Smooth muscle cell (in vitro differentiated cells): ENCODE results near the gene BST1. TPM values are rescaled to one million over a fixed set of nuclear protein-coding genes. Genes with fewer than 3 reads are reported as not detected.

Source experiments
- DNase-seq: peaks from one replicate; lab custom pipeline; 2025; ENCODE audit not compliant: unreplicated experiment; lab: John Stamatoyannopoulos, UW
- H2AFZ ChIP-seq: fragments of 200-600 bp; sonication (generic); 2 replicates; pipeline ENCODE4 v1.6.0; 2016; ENCODE audit warnings: antibody characterized with exemption, low read depth, mild to moderate bottlenecking
- H3F3A ChIP-seq: fragments of 200-600 bp; sonication (generic); 2 replicates; pipeline ENCODE4 v1.6.0; 2017; ENCODE audit warnings: antibody characterized with exemption, low read depth
- H3K27ac ChIP-seq: fragments of 200-600 bp; sonication (generic); 2 replicates; pipeline ENCODE4 v1.5.1; 2016; ENCODE audit warnings: low read depth, mild to moderate bottlenecking
- H3K27me3 ChIP-seq: fragments of 200-600 bp; sonication (generic); 2 replicates; pipeline ENCODE4 v1.6.1; 2016; ENCODE audit warnings: low read depth, mild to moderate bottlenecking
- H3K36me3 ChIP-seq: fragments of 200-600 bp; sonication (generic); 2 replicates; pipeline ENCODE4 v1.5.1; 2016; ENCODE audit warnings: low read depth
- H3K4me1 ChIP-seq: fragments of 200-600 bp; sonication (generic); 2 replicates; pipeline ENCODE4 v1.5.1; 2016; ENCODE audit warnings: low read depth
- H3K4me2 ChIP-seq: fragments of 200-600 bp; sonication (generic); 2 replicates; pipeline ENCODE4 v1.6.0; 2016; ENCODE audit warnings: mild to moderate bottlenecking
- H3K4me3 ChIP-seq: fragments of 200-600 bp; sonication (generic); 2 replicates; pipeline ENCODE4 v1.5.1; 2016; ENCODE audit warnings: mild to moderate bottlenecking
- H3K79me2 ChIP-seq: fragments of 200-600 bp; sonication (generic); 2 replicates; pipeline ENCODE4 v1.6.0; 2016; ENCODE audit warnings: low read depth, mild to moderate bottlenecking
- H3K9ac ChIP-seq: fragments of 200-600 bp; sonication (generic); 2 replicates; pipeline ENCODE4 v1.6.0; 2016; ENCODE audit warnings: low read depth
- H3K9me3 ChIP-seq: fragments of 200-600 bp; sonication (generic); replicated peaks from 2 replicates; pipeline ENCODE4 v1.5.1; 2016; ENCODE audit warnings: low read depth
- H4K20me1 ChIP-seq: fragments of 200-600 bp; sonication (generic); 2 replicates; pipeline ENCODE4 v1.6.0; 2016; ENCODE audit warnings: low read depth
- CTCF ChIP-seq: fragments of 200-600 bp; sonication (generic); IDR thresholded peaks from 2 replicates; pipeline ENCODE4 v1.5.1; 2017; ENCODE audit warnings: borderline replicate concordance, mild to moderate bottlenecking, antibody characterized with exemption; ENCODE audit not compliant: insufficient read depth, poor library complexity, severe bottlenecking
- WGBS: methylation state at CpG from one replicate; pipeline ENCODE4 v1.1.7; 2016; ENCODE audit warnings: low lambda C conversion rate; 5-methylcytosine and 5-hydroxymethylcytosine counted together
- polyA plus RNA-seq: library from polyadenylated mRNA; unstranded; fragments of >200 nt; fragmentation: Nextera tagmentation; extraction: Ambion mirVana; gene quantifications from 2 replicates; pipeline ENCODE4 v1.2.1, GENCODE V29; 2016
- total RNA-seq: library from RNA; depleted of rRNA; stranded (reverse); fragments of >200 nt; gene quantifications from 2 replicates; pipeline ENCODE4 v1.2.3, GENCODE V29; 2014

BST1 gene
- total and polyA plus RNA-seq, 2 experiments from 2014 or later, result 5.2 TPM

- Histone ChIP-seq H3K79me2 (no peaks in the 10 kb centered on the region), H3K4me3 (no peak overlapping the region), H3F3A (no peaks in the 10 kb centered on the region), H3K27ac (no peak overlapping the region), H3K27me3 (no peaks in the 10 kb centered on the region), H3K4me2 (no peak overlapping the region), H3K9me3 (no peaks in the 10 kb centered on the region), H3K36me3 (no peaks in the 10 kb centered on the region), H3K4me1 (no peaks in the 10 kb centered on the region), H4K20me1 (no peaks in the 10 kb centered on the region), H2AFZ (no peak overlapping the region), H3K9ac (no peak overlapping the region)
- 80% methylated on average over 3 of the region's 3 CpGs for WGBS
- no peak for TF ChIP-seq CTCF
- DNase-seq, result no peak
Measured at GRCh38 chr4:15737255-15737654, 34.4 kb downstream of the BST1 start.

GRCh38 chr4:15738877-15739276 lies 36.0 kb downstream of the BST1 start:
- H3K79me2 ChIP-seq, result no peaks in the 10 kb centered on the region
- H3K27me3 ChIP-seq, result no peaks in the 10 kb centered on the region
- H3K9ac ChIP-seq, result no peak overlapping the region
- H3K9me3 ChIP-seq, result no peaks in the 10 kb centered on the region
- H3F3A ChIP-seq, result no peaks in the 10 kb centered on the region
- DNase-seq, result no peak
- no peak overlapping the region for H3K4me3 ChIP-seq
- H4K20me1 ChIP-seq, result no peaks in the 10 kb centered on the region
- H3K36me3 ChIP-seq, result no peaks in the 10 kb centered on the region
- no peak overlapping the region for H3K4me2 ChIP-seq
- no peak overlapping the region for H2AFZ ChIP-seq
- H3K27ac ChIP-seq, result no peak overlapping the region
- no peak for TF ChIP-seq CTCF
- no peaks in the 10 kb centered on the region for H3K4me1 ChIP-seq
- WGBS, result 65% methylated on average over 1 of the region's 1 CpG

GRCh38 chr4:15740764-15741404 lies 38.0 kb downstream of the BST1 start:
- H3K36me3 ChIP-seq, result no peaks in the 10 kb centered on the region

More at GRCh38 chr4:15740764-15741404, 38.0 kb downstream of the BST1 start:
- no peak overlapping the region for H3K4me2 ChIP-seq
- DNase-seq, result no peak
- H2AFZ ChIP-seq, result no peak overlapping the region
- H3F3A ChIP-seq, result no peaks in the 10 kb centered on the region
- H3K4me1 ChIP-seq, result no peaks in the 10 kb centered on the region
- no peaks in the 10 kb centered on the region for H3K79me2 ChIP-seq
- no peak for TF ChIP-seq CTCF
- no peaks in the 10 kb centered on the region for H3K9me3 ChIP-seq
- H3K4me3 ChIP-seq, result no peak overlapping the region
- no peaks in the 10 kb centered on the region for H4K20me1 ChIP-seq
- no peak overlapping the region for H3K27ac ChIP-seq
- no peak overlapping the region for H3K9ac ChIP-seq
- WGBS, result 89% methylated on average over 11 of the region's 11 CpGs
- no peaks in the 10 kb centered on the region for H3K27me3 ChIP-seq
